Measurements from ENCODE around the gene IL24. TPM values are rescaled to one million over a fixed set of nuclear protein-coding genes. Genes with fewer than 3 reads are reported as not detected.

Gene IL24
- total RNA-seq, 1 donor from 2014 or later, result not detected

DNA sequence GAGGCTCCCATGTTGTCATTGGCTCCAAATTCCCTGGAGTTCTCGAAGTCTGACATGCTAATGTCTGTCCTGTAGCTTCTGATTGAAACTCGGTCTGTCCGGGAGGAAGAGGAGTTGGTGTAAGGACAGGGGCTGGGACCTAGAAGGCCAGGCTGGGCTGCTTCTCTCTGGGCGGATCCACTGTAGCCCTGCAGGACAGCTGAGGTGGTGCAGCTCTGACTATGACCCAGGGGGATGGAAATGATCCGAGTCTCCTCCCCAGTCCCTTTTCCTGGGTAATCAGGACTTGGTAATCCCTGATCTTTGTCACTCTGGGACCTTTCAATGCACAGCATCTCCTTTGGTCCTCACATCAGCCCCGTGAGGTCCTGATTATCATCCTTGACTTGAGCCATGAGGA is 34.5 kb downstream of the IL24 start:
- no peak for DNase-seq (ENCODE audit: low spot score in 2 of 2, unreplicated experiment in 2 of 2)
- Mint-ChIP-seq H3K36me3 (no peaks in the 10 kb centered on the region), H3K27ac (no peak overlapping the region), H3K9me3 (no peaks in the 10 kb centered on the region), H3K27me3 (ENCODE audit: low read depth) (peaks cover 18% of the 10 kb centered on the region), H3K4me1 (no peaks in the 10 kb centered on the region), H3K4me3 (no peak overlapping the region)
- TF ChIP-seq, protein P1, sequence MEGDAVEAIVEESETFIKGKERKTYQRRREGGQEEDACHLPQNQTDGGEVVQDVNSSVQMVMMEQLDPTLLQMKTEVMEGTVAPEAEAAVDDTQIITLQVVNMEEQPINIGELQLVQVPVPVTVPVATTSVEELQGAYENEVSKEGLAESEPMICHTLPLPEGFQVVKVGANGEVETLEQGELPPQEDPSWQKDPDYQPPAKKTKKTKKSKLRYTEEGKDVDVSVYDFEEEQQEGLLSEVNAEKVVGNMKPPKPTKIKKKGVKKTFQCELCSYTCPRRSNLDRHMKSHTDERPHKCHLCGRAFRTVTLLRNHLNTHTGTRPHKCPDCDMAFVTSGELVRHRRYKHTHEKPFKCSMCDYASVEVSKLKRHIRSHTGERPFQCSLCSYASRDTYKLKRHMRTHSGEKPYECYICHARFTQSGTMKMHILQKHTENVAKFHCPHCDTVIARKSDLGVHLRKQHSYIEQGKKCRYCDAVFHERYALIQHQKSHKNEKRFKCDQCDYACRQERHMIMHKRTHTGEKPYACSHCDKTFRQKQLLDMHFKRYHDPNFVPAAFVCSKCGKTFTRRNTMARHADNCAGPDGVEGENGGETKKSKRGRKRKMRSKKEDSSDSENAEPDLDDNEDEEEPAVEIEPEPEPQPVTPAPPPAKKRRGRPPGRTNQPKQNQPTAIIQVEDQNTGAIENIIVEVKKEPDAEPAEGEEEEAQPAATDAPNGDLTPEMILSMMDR (IDR thresholded peaks at IDR 0.05; ENCODE audit: unreplicated experiment), result no peak

DNA sequence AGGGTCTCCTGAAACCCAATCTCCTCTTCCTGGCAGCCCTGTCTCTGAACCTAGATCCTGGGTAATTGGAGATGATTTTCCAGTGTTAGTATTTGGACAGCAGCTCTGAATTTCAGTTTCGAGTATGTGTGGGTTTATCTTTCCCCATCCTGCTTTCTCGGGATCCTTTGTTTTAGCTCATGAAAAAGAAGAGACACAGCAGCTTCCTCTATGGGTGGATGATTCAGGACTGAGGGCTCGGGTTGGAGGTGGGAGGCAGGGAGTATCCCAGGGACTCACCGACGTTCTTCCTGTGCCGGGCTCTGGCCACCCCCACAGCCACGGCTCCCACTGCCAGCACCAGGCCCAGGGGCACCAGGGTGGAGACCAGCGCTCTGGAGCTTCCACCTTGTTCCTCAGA is 34.9 kb downstream of the IL24 start:
- no peak overlapping the region for H3K27ac Mint-ChIP-seq
- TF ChIP-seq, protein P1 (IDR thresholded peaks at IDR 0.05; ENCODE audit: unreplicated experiment), result no peak

DNA sequence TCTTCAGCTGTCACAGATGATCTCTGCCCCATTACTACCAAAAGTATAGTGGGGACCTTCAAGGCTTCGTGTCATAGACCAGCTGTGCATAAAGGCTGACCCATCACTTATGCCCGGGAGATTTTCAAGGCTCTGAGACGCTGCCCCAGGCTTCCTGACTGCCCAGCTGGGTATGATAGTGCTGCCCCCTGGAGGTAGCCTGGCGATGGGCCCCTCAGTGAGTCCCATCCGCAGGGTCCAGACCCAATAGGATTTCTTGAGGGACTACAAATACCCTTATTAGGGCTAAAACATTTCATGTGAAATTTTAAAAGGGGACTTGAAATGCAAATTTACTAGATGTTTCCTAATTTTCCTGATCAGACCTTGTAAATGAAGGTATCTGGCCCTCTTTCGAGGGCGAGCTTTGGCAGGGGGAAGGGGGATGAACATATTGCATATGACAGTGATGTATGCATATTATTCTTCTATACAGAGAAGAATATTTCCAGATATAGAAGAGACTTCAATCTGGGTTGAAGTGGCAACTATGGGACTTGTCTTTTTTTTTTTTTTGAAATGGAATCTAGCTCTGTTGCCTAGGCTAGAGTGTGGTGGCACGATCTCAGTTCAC is 36.2 kb downstream of the IL24 start:
- Mint-ChIP-seq H3K9me3 (no peaks in the 10 kb centered on the region), H3K36me3 (no peaks in the 10 kb centered on the region), H3K4me1 (no peaks in the 10 kb centered on the region), H3K27me3 (ENCODE audit: low read depth) (peaks cover 27% of the 10 kb centered on the region), H3K27ac (no peak overlapping the region), H3K4me3 (no peak overlapping the region)
- DNase-seq (ENCODE audit: low spot score in 2 of 2, unreplicated experiment in 2 of 2), result no peak
- TF ChIP-seq, protein P1 (IDR thresholded peaks at IDR 0.05; ENCODE audit: unreplicated experiment), result no peak

More for the DNA sequence above, 34.9 kb downstream of the IL24 start:
- Mint-ChIP-seq H3K9me3 (no peaks in the 10 kb centered on the region), H3K36me3 (no peaks in the 10 kb centered on the region), H3K4me3 (no peak overlapping the region), H3K4me1 (no peaks in the 10 kb centered on the region), H3K27me3 (ENCODE audit: low read depth) (peaks cover 21% of the 10 kb centered on the region)
- no peak for DNase-seq (ENCODE audit: low spot score in 2 of 2, unreplicated experiment in 2 of 2)

DNA sequence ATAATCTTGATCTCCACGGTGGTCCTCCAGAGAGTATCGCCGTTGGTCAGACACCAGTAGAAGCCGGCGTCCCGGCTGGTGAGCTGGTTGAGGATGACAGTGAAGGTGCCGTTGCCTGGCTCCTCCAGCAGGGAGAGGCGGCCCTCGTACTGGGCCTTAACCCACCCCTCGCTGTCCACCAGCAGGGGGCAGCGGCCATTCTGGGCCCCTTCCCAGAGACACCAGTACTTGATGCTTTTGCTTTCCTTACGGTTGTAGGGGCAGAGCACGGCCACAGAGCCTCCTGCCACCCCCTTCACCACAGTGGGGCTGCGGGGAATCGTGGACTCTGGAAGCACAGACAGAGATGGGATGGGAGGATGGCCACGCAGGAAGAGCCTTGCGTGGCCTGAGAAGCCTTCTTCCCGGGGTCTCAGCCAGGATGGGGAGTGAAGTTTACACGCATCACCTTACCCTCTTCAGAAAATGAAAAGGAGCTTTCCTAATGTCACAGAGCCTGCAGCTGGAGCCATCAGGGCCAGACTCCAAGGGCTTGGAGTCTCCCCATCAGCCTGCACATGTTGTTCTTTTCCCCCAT is 38.3 kb downstream of the IL24 start:
- Mint-ChIP-seq H3K9me3 (no peaks in the 10 kb centered on the region), H3K27ac (no peak overlapping the region), H3K4me1 (no peaks in the 10 kb centered on the region), H3K4me3 (no peak overlapping the region), H3K27me3 (ENCODE audit: low read depth) (peaks cover 37% of the 10 kb centered on the region), H3K36me3 (no peaks in the 10 kb centered on the region)
- TF ChIP-seq, protein P1 (IDR thresholded peaks at IDR 0.05; ENCODE audit: unreplicated experiment), result peak; percentile 54
- DNase-seq (ENCODE audit: low spot score in 2 of 2, unreplicated experiment in 2 of 2), result peak in 1 of 2 experiments; percentile 42

DNA sequence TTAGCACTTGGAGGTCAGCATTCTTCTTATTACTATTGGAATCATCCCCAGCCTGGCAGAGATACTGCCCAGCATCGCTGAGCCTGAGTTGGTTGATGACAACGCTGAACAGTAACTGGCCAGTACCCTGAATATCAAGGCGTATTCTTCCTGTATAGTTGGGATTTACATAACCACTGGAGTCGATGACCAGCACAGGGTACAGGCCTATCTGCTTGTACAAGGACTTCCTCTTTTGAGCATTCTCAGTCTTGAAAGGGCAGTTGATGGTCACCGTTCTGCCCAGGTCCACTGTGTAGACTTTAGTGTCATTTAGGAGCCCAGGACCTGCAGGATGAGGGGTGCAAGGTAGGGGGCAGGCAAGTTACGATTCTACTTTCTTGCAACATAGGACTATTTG is 40.2 kb downstream of the IL24 start:
- Mint-ChIP-seq H3K9me3 (no peaks in the 10 kb centered on the region), H3K27me3 (ENCODE audit: low read depth) (peaks cover 52% of the 10 kb centered on the region), H3K27ac (no peak overlapping the region), H3K36me3 (no peaks in the 10 kb centered on the region), H3K4me3 (no peak overlapping the region), H3K4me1 (peaks cover 4% of the 10 kb centered on the region)
- TF ChIP-seq, protein P1 (IDR thresholded peaks at IDR 0.05; ENCODE audit: unreplicated experiment), result no peak
- DNase-seq (ENCODE audit: low spot score in 2 of 2, unreplicated experiment in 2 of 2), result no peak

Data from mesothelial cell of epicardium (in vitro differentiated cells).